Astrocyte (in vitro differentiated cells and primary cell): ENCODE measurements around the gene MALT1.

Source experiments
- CTCF ChIP-seq: IDR thresholded peaks from 2 replicates; pipeline ENCODE4 v1.5.1; 2011; ENCODE audit warnings: low read depth, mild to moderate bottlenecking, inconsistent platforms, low read length, moderate library complexity; ENCODE audit not compliant: insufficient read depth
- EZH2 ChIP-seq: IDR thresholded peaks from 2 replicates; pipeline ENCODE4 v1.6.1; 2012; ENCODE audit warnings: mild to moderate bottlenecking, low read length, inconsistent platforms; ENCODE audit not compliant: insufficient read depth

DNA sequence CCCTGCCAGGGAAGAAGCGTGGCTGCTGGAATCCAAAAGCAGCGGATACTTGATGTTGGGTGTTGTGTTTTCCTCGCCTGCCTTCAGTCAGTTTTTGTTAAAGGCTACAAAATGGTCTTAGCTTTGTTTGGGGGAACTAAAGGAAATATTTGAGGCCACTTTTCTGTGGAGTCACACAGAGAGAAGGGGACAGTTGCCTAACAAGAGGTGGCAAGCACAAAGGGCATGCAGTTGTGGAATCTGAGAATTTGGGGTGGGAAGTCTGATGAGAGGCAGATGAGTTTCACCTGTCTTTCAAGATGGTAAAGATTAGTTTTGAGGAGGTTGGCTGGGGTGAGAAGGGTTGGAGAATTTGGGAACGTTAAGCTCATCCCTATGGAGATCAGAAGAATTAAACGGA lies 2.9 kb downstream of the MALT1 start:
- TF ChIP-seq CTCF (no peak), EZH2 (no peak)
